Right atrium auricular region (tissue), 2 donors: ENCODE results near the gene ATP6V1E1. TPM values are rescaled to one million over a fixed set of nuclear protein-coding genes. Genes with fewer than 3 reads are reported as not detected.

Source experiments
- DNase-seq: peaks from one replicate; pipeline ENCODE4 v3.0.0-alpha.2; 2019; ENCODE audit warnings: low spot score
- H3K27ac ChIP-seq, 2 donors: fragments of 200-600 bp; sonication (generic); 1 replicate in 1 of 2; 2 replicates in 1 of 2; pipeline ENCODE4 v1.5.1; 2016 to 2019
- H3K27me3 ChIP-seq, 2 donors: fragments of 200-600 bp; sonication (generic); one replicate each; pipeline versions ENCODE4 v1.5.1 to v1.6.0; 2017 to 2019
- H3K36me3 ChIP-seq: fragments of 200-600 bp; sonication (generic); one replicate; pipeline ENCODE4 v1.5.1; 2016
- H3K4me1 ChIP-seq, 2 donors: fragments of 200-600 bp; sonication (generic); one replicate each; pipeline versions ENCODE4 v1.5.1 to v1.6.0; 2017 to 2019
- H3K4me3 ChIP-seq, 2 donors: fragments of 200-600 bp; sonication (generic); 1 replicate in 1 of 2; 2 replicates in 1 of 2; pipeline ENCODE4 v1.5.1; 2017 to 2019; ENCODE audit warnings: mild to moderate bottlenecking in 1 of 2, moderate library complexity in 1 of 2
- H3K9me3 ChIP-seq, 2 donors: fragments of 200-600 bp; sonication (generic); one replicate each; pipeline ENCODE4 v1.5.1; 2019
- total RNA-seq, 2 donors: library from RNA; depleted of rRNA; stranded (reverse); fragments of >200 nt; gene quantifications; one replicate each; pipeline ENCODE4 v1.1.0, GENCODE V29; 2016
- TF ChIP-seq, protein P1 (sequence below), 2 donors: fragments of 200-600 bp; sonication (generic); IDR thresholded peaks; one replicate each; pipeline ENCODE4 v1.5.1; 2019; ENCODE audit warnings: antibody characterized with exemption in 2 of 2

The ATP6V1E1 gene
- total RNA-seq, 2 donors from 2014 or later = 202 to 213 TPM

DNA sequence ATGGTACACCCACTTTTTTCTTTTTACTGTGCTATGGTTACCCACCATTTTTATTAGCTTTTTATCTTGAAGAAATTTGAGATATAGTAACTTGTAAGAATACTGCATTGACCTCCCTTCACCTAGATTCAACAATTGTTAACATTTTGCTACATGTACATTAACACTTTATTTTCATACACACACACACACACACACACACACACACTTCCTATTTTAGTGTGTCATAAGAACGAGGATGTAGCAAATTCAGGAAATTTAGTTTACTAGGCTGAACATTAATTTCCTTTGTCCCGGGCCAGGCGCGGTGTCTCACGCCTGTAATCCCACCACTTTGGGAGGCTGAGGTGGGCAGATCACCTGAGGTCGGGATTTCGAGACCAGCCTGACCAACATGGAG lies 1.1 kb upstream of the ATP6V1E1 start:
- H3K4me3 ChIP-seq = no peak overlapping the region
- H3K27me3 ChIP-seq = no peaks in the 10 kb centered on the region
- no peaks in the 10 kb centered on the region for H3K9me3 ChIP-seq
- peaks cover 0 to 21% of the 10 kb centered on the region in 2 donors for H3K4me1 ChIP-seq
- peak overlapping the region; percentile 92 to 95 for H3K27ac ChIP-seq
- DNase-seq = no peak
- no peaks in the 10 kb centered on the region for H3K36me3 ChIP-seq
- TF ChIP-seq, protein P1, sequence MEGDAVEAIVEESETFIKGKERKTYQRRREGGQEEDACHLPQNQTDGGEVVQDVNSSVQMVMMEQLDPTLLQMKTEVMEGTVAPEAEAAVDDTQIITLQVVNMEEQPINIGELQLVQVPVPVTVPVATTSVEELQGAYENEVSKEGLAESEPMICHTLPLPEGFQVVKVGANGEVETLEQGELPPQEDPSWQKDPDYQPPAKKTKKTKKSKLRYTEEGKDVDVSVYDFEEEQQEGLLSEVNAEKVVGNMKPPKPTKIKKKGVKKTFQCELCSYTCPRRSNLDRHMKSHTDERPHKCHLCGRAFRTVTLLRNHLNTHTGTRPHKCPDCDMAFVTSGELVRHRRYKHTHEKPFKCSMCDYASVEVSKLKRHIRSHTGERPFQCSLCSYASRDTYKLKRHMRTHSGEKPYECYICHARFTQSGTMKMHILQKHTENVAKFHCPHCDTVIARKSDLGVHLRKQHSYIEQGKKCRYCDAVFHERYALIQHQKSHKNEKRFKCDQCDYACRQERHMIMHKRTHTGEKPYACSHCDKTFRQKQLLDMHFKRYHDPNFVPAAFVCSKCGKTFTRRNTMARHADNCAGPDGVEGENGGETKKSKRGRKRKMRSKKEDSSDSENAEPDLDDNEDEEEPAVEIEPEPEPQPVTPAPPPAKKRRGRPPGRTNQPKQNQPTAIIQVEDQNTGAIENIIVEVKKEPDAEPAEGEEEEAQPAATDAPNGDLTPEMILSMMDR (IDR thresholded peaks at IDR 0.05) = no peak

DNA sequence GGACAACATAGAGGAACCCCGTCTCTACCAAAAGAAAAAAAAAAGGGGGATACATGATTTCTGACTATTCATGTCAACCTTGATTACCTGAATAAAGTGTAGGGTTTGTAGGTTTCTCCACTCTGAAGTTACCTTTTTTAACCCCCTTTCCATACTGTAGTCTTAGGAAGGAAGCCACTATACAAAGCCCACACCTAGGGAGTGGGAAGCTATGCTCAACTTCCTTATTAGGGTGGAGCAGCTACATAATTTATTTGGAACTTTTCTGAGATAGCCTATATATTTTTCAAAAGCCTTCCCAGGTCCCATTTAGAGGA lies 582 bp upstream of the ATP6V1E1 start:
- H3K27me3 ChIP-seq = no peaks in the 10 kb centered on the region
- DNase-seq = no peak
- peak overlapping the region; percentile 86 to 95 for H3K4me3 ChIP-seq
- H3K9me3 ChIP-seq = no peaks in the 10 kb centered on the region
- TF ChIP-seq, protein P1 (IDR thresholded peaks at IDR 0.05) = no peak
- H3K36me3 ChIP-seq = no peaks in the 10 kb centered on the region
- H3K27ac ChIP-seq = peak overlapping the region; percentile 92 to 95
- peaks cover 0 to 21% of the 10 kb centered on the region in 2 donors for H3K4me1 ChIP-seq

DNA sequence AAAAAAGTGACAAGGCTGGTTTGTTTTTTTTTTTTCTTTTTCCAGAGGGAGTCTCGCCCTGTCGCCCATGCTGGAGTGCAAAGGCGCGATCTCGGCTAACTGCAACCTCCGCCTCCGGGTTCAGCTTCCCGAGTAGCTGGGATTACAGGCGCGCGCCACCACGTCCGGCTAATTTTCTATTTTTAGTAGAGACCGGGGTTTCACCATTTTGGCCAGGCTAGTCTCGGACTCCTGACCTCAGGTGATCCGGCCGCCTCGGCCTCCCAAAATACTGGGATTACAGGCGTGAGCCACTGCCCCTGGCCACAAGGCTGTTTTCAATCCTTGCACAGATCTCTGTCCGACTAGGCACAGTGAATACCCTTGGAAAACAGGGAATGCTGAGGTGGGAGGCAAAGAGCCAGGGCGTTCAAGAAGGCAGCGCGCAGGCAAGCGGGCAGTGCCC lies 566 bp downstream of the ATP6V1E1 start:
- H3K4me3 ChIP-seq = peak overlapping the region; percentile 86 to 95
- DNase-seq = no peak
- H3K4me1 ChIP-seq = peaks cover 0 to 21% of the 10 kb centered on the region in 2 donors
- no peaks in the 10 kb centered on the region for H3K9me3 ChIP-seq
- peak overlapping the region; percentile 92 to 95 for H3K27ac ChIP-seq
- no peaks in the 10 kb centered on the region for H3K27me3 ChIP-seq
- TF ChIP-seq, protein P1 (IDR thresholded peaks at IDR 0.05) = no peak
- no peaks in the 10 kb centered on the region for H3K36me3 ChIP-seq

DNA sequence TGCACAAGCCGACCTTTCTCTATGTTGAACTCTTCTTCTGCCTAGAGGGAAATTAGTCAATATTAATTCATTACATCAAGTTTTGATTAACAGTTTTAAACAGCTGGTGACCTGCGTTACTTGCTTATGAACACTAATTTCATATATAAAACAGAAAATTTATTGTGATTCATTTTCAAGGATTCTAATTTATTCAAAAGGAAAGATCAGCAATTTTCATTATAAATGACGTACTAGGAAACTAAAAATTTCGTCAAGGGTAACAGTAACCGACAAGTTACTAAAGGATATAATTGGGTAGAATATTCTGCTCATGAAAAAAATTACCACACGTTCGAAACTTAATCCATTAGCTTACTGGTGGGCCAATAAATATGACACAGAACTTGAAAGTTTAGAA lies 15.3 kb downstream of the ATP6V1E1 start:
- Histone ChIP-seq H3K27me3 (no peaks in the 10 kb centered on the region), H3K4me3 (no peak overlapping the region), H3K4me1 (peaks cover 0 to 11% of the 10 kb centered on the region in 2 donors), H3K36me3 (peaks cover 53% of the 10 kb centered on the region), H3K9me3 (no peaks in the 10 kb centered on the region), H3K27ac (no peak overlapping the region)
- TF ChIP-seq, protein P1 (IDR thresholded peaks at IDR 0.05) = no peak
- DNase-seq = no peak

DNA sequence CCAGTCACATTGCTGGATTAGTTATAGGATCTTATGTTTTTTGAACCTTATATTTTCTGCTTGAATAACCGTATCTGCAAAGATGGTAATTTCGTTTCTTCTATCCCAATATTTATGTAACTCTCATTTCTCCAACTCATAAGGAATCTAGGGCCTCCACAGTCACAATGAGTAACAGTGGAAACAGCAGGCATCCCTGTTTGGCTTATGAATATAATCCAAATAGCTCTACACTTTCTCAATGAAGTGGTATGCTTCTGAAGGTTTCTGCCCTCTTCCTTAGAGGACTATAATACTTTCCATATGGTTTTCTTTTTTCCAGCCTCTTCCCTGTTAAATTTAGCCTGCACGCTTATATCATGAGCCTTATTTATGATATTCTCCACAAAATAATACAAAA lies 16.5 kb downstream of the ATP6V1E1 start:
- Histone ChIP-seq H3K27ac (peak overlapping the region in 1 of 2 donors; percentile 14), H3K4me3 (no peak overlapping the region), H3K27me3 (no peaks in the 10 kb centered on the region), H3K36me3 (peaks cover 44% of the 10 kb centered on the region), H3K4me1 (peaks cover 0 to 13% of the 10 kb centered on the region in 2 donors), H3K9me3 (no peaks in the 10 kb centered on the region)
- no peak for DNase-seq
- TF ChIP-seq, protein P1 (IDR thresholded peaks at IDR 0.05) = no peak

DNA sequence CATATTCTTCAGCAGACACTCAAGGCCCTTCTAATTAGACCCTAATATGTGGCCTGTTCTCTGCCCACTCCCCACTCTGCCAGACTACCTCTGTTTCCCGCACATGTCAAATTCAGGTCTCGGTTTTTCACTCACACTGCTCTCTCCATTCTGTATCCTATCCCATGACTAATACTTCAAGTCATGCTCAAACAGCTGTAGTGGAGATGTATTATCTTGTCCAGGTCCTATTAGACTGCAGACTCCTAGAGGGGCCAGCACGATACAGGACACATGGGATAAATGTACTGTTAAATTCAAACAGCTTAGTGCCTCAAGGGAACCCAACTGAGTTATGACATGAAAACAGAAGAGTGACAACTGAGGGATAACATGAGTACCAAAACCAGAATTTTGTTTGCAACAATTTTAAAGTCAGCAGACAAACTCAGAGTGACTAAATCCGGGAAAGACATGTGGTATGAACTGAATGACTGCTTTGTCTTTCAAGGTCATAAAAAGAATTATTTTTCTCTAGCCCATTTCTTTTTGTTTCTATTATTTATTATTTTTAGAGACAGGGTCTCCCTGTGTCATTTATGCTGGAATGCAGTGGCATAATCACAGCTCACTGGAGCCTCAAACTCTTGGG lies 20.5 kb downstream of the ATP6V1E1 start:
- H3K4me1 ChIP-seq = peaks cover 0 to 28% of the 10 kb centered on the region in 2 donors
- no peaks in the 10 kb centered on the region for H3K9me3 ChIP-seq
- DNase-seq = no peak
- TF ChIP-seq, protein P1 (IDR thresholded peaks at IDR 0.05) = no peak
- no peaks in the 10 kb centered on the region for H3K27me3 ChIP-seq
- H3K36me3 ChIP-seq = peaks cover 24% of the 10 kb centered on the region
- peak overlapping the region in 1 of 2 donors; percentile 79 for H3K27ac ChIP-seq
- no peak overlapping the region for H3K4me3 ChIP-seq
